Spleen (tissue), 7 donors: ENCODE measurements around the gene SLC23A1.

ENCODE experiments used
- POLR2A ChIP-seq, 3 donors: fragments of 450-650 bp; IDR thresholded peaks; one replicate each; pipeline ENCODE4 v1.5.1; 2017; ENCODE audit warnings: antibody characterized with exemption in 3 of 3, mild to moderate bottlenecking in 1 of 3
- TF ChIP-seq, protein P1 (sequence below), 11 experiments: fragments of 200-600 bp in 7 of 11; fragments of 450-650 bp in 4 of 11; sonication (generic) in 4 of 11; IDR thresholded peaks in 8 of 11; conservative IDR thresholded peaks in 3 of 11; 1 replicate in 7 of 11; 2 replicates in 4 of 11; pipeline versions ENCODE4 v1.4.0 to v1.8.0; 2016 to 2021; ENCODE audit warnings: antibody characterized with exemption in 11 of 11, inconsistent platforms in 4 of 11, mild to moderate bottlenecking in 1 of 11
- donor health status: DM: no; HTN: no; CAD: no; lungs with moderate emphysema.
- donor health status: DM: no; HTN: no; CAD: no.
- donor health status: DM: no; HTN: no; CAD: no.

DNA sequence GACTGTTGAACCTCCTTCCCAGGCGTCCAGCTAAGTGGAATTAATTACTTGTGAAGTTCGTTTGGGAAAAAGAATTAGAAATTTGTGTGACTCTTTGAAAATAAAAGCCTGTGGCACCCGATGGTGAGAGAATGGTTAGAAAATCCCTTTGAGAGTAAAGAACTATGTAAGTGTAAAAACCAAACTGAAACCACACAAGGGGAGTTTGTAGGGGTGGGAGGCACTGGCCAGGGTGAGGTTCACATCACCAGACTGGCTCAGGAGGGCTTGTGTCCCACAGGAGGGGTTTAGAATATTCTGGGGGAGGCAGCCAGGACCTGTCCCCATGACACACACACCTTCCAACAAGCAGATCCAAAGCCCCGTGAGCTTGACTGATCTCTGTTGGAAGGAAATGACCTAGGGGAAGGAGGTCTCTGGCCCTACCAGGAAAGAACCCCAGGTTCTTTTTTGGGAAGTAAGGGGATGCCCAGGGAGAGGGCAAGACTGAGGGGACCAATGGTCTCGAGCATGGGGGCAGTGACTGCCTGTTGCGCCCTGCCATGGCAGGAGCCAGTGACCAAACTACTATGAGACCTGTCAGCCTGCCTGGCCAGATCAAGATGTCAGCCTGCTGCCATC is 16.5 kb upstream of the SLC23A1 start:
- TF ChIP-seq, protein P1, sequence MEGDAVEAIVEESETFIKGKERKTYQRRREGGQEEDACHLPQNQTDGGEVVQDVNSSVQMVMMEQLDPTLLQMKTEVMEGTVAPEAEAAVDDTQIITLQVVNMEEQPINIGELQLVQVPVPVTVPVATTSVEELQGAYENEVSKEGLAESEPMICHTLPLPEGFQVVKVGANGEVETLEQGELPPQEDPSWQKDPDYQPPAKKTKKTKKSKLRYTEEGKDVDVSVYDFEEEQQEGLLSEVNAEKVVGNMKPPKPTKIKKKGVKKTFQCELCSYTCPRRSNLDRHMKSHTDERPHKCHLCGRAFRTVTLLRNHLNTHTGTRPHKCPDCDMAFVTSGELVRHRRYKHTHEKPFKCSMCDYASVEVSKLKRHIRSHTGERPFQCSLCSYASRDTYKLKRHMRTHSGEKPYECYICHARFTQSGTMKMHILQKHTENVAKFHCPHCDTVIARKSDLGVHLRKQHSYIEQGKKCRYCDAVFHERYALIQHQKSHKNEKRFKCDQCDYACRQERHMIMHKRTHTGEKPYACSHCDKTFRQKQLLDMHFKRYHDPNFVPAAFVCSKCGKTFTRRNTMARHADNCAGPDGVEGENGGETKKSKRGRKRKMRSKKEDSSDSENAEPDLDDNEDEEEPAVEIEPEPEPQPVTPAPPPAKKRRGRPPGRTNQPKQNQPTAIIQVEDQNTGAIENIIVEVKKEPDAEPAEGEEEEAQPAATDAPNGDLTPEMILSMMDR (IDR thresholded peaks at IDR 0.05 in 8 of 11, conservative IDR thresholded peaks at IDR 0.05 in 3 of 11) = no peak
- no peak for TF ChIP-seq POLR2A (IDR thresholded peaks at IDR 0.05)
